ENCODE results near the gene SLC1A3.
"Not testable (repeated sequence)": the region's sequence is repeated elsewhere in the genome, so short reads cannot be mapped to it uniquely, and the experiment has no call there.

The SLC1A3 gene

DNA sequence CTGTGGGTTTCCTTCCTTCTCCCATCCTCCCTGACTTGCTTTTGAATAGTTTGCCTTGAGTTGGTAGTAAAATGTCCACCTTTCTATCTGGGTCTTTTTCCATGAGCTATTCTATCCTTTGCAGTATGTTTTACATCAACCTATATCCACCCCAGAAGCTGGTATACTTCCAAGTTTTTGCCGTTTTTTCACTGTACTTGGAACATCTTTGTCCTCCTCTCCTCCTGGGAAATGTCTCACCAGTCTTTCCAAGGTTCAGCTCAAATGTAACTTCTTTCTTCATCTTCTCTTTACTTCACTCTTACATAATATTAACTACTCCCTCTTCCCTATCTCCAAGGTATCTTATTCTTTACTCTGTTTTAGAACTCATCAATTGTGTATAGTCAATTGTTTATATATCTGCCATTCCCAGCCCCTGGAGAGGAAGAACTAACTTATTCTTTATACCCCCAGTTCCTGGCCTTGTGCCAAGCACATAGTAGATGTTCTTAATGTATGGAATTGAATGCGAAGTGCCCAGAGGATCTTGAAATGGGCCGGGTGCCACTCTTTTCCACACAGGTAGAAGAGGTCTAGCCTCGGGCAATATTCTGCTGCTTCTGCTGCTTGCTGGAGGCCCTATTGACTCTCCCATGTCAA is 34.9 kb upstream of the SLC1A3 start:
- no peak overlapping the region for H2BK15ac ChIP-seq (replicated peaks; ENCODE audit: low read depth)
- no peaks in the 10 kb centered on the region for H3K4me1 ChIP-seq (ENCODE audit: control insufficient read depth, low read depth, low read length)
- no peak overlapping the region for H4K5ac ChIP-seq (ENCODE audit: low read length)
- no peak overlapping the region for H2BK5ac ChIP-seq (ENCODE audit: low read length)
- no peak for DNase-seq
- WGBS (ENCODE audit: extremely low coverage, insufficient coverage, low lambda C conversion rate), result no CpG with 5 or more reads among the region's 4 CpGs
- H4K8ac ChIP-seq (ENCODE audit: low read depth, low read length), result no peak overlapping the region
- no peak overlapping the region for H3K9ac ChIP-seq (ENCODE audit: low read length)
- H3K23ac ChIP-seq (ENCODE audit: low read length), result no peak overlapping the region
- H3K79me2 ChIP-seq (ENCODE audit: control insufficient read depth, insufficient read depth, low read length), result no peaks in the 10 kb centered on the region
- H3K56ac ChIP-seq (ENCODE audit: low read length), result no peak overlapping the region
- no peaks in the 10 kb centered on the region for H3K27me3 ChIP-seq (ENCODE audit: insufficient read depth, low read length, poor library complexity)
- no peak overlapping the region for H2BK120ac ChIP-seq (ENCODE audit: low read depth, low read length)
- no peak overlapping the region for H3K27ac ChIP-seq (ENCODE audit: low read depth, low read length)
- no peak overlapping the region for H3K4me2 ChIP-seq (ENCODE audit: low read length)
- H3K36me3 ChIP-seq (ENCODE audit: control insufficient read depth, insufficient read depth, low read length), result no peaks in the 10 kb centered on the region
- no peak overlapping the region for H2AK5ac ChIP-seq (ENCODE audit: low read length)
- no peak overlapping the region for H3K18ac ChIP-seq (ENCODE audit: low read length)
- H3K4me3 ChIP-seq (ENCODE audit: low read length), result no peak overlapping the region
- H3K79me1 ChIP-seq (ENCODE audit: low read length), result no peaks in the 10 kb centered on the region
- H3K4ac ChIP-seq (ENCODE audit: low read depth, low read length), result no peak overlapping the region

GRCh38 chr5:36573438-36573837 is 33.0 kb upstream of the SLC1A3 start:
- Histone ChIP-seq H2BK5ac (ENCODE audit: low read length) (no peak overlapping the region), H3K4me1 (ENCODE audit: control insufficient read depth, low read depth, low read length) (no peaks in the 10 kb centered on the region), H3K27ac (ENCODE audit: low read depth, low read length) (no peak overlapping the region), H2BK15ac (replicated peaks; ENCODE audit: low read depth) (no peak overlapping the region), H3K56ac (ENCODE audit: low read length) (no peak overlapping the region), H3K27me3 (ENCODE audit: insufficient read depth, low read length, poor library complexity) (no peaks in the 10 kb centered on the region), H3K79me1 (ENCODE audit: low read length) (no peaks in the 10 kb centered on the region), H3K4me2 (ENCODE audit: low read length) (no peak overlapping the region), H3K18ac (ENCODE audit: low read length) (no peak overlapping the region), H4K5ac (ENCODE audit: low read length) (no peak overlapping the region), H3K9ac (ENCODE audit: low read length) (no peak overlapping the region), H4K8ac (ENCODE audit: low read depth, low read length) (no peak overlapping the region), H3K4ac (ENCODE audit: low read depth, low read length) (no peak overlapping the region), H3K23ac (ENCODE audit: low read length) (no peak overlapping the region), H3K79me2 (ENCODE audit: control insufficient read depth, insufficient read depth, low read length) (no peaks in the 10 kb centered on the region), H2AK5ac (ENCODE audit: low read length) (no peak overlapping the region), H3K36me3 (ENCODE audit: control insufficient read depth, insufficient read depth, low read length) (no peaks in the 10 kb centered on the region), H2BK120ac (ENCODE audit: low read depth, low read length) (no peak overlapping the region), H3K4me3 (ENCODE audit: low read length) (no peak overlapping the region)
- no CpG with 5 or more reads among the region's 2 CpGs for WGBS (ENCODE audit: extremely low coverage, insufficient coverage, low lambda C conversion rate)
- DNase-seq, result peak; percentile 34

DNA sequence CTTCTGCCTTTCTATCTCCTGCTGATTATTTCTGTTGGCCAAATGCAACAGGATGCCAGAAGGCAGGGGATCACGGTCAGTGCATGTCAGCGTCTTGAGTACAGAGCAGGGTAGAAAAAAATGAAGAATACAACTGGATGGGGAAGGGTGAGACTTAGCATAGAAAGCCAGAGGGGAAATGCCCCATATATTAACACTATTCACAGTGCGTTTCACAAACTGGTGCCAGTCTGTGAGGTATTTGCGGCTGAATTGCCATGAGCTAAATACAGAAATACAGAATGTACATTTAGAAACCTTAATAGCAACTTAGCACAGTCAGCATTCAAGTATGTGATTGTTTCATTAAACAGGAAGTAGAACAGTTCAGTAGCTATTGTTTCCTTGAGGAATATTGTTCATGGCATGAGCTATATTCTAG is 31.0 kb upstream of the SLC1A3 start:
- Histone ChIP-seq H3K23ac (ENCODE audit: low read length) (no peak overlapping the region), H3K36me3 (ENCODE audit: control insufficient read depth, insufficient read depth, low read length) (no peaks in the 10 kb centered on the region), H3K18ac (ENCODE audit: low read length) (no peak overlapping the region), H3K79me2 (ENCODE audit: control insufficient read depth, insufficient read depth, low read length) (no peaks in the 10 kb centered on the region), H4K5ac (ENCODE audit: low read length) (no peak overlapping the region), H3K56ac (ENCODE audit: low read length) (no peak overlapping the region), H2AK5ac (ENCODE audit: low read length) (no peak overlapping the region), H3K27ac (ENCODE audit: low read depth, low read length) (no peak overlapping the region), H3K4me2 (ENCODE audit: low read length) (no peak overlapping the region), H3K4me3 (ENCODE audit: low read length) (no peak overlapping the region), H3K27me3 (ENCODE audit: insufficient read depth, low read length, poor library complexity) (no peaks in the 10 kb centered on the region), H4K8ac (ENCODE audit: low read depth, low read length) (no peak overlapping the region), H3K4ac (ENCODE audit: low read depth, low read length) (no peak overlapping the region), H3K9ac (ENCODE audit: low read length) (no peak overlapping the region), H2BK15ac (replicated peaks; ENCODE audit: low read depth) (no peak overlapping the region), H3K4me1 (ENCODE audit: control insufficient read depth, low read depth, low read length) (no peaks in the 10 kb centered on the region), H2BK120ac (ENCODE audit: low read depth, low read length) (no peak overlapping the region), H3K79me1 (ENCODE audit: low read length) (no peaks in the 10 kb centered on the region), H2BK5ac (ENCODE audit: low read length) (no peak overlapping the region)
- no CpG with 5 or more reads among the region's 4 CpGs for WGBS (ENCODE audit: extremely low coverage, insufficient coverage, low lambda C conversion rate)
- no peak for DNase-seq

DNA sequence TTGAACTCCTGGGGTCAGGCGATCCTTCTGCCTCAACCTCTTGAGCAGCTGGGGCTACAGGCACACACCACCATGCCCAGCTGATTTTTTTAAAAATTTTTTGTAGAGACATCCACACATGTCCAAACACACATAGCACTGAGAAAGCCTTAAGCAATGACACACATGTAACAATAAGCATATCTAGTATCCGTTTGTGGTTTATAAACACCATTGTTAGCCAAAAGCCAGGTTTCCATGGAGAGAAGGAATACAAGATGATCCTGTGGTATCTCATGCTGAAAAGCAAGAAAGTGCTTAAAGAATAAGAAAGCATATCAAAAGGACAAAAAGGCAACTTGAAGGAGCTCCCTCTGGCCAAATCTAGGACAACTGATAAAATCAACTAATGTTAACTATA is 29.7 kb upstream of the SLC1A3 start:
- H3K4ac ChIP-seq (ENCODE audit: low read depth, low read length), result no peak overlapping the region
- no peak overlapping the region for H3K4me3 ChIP-seq (ENCODE audit: low read length)
- H2BK15ac ChIP-seq (replicated peaks; ENCODE audit: low read depth), result no peak overlapping the region
- no peaks in the 10 kb centered on the region for H3K36me3 ChIP-seq (ENCODE audit: control insufficient read depth, insufficient read depth, low read length)
- H3K56ac ChIP-seq (ENCODE audit: low read length), result no peak overlapping the region
- no peak overlapping the region for H4K5ac ChIP-seq (ENCODE audit: low read length)
- no peaks in the 10 kb centered on the region for H3K79me1 ChIP-seq (ENCODE audit: low read length)
- no peak overlapping the region for H3K23ac ChIP-seq (ENCODE audit: low read length)
- DNase-seq, result no peak
- no peak overlapping the region for H2BK5ac ChIP-seq (ENCODE audit: low read length)
- no peaks in the 10 kb centered on the region for H3K27me3 ChIP-seq (ENCODE audit: insufficient read depth, low read length, poor library complexity)
- no peak overlapping the region for H2BK120ac ChIP-seq (ENCODE audit: low read depth, low read length)
- H2AK5ac ChIP-seq (ENCODE audit: low read length), result no peak overlapping the region
- H3K4me2 ChIP-seq (ENCODE audit: low read length), result no peak overlapping the region
- no peaks in the 10 kb centered on the region for H3K79me2 ChIP-seq (ENCODE audit: control insufficient read depth, insufficient read depth, low read length)
- no peak overlapping the region for H4K8ac ChIP-seq (ENCODE audit: low read depth, low read length)
- H3K27ac ChIP-seq (ENCODE audit: low read depth, low read length), result no peak overlapping the region
- WGBS (ENCODE audit: extremely low coverage, insufficient coverage, low lambda C conversion rate), result no CpG with 5 or more reads among the region's 2 CpGs
- H3K9ac ChIP-seq (ENCODE audit: low read length), result no peak overlapping the region
- H3K18ac ChIP-seq (ENCODE audit: low read length), result no peak overlapping the region
- no peaks in the 10 kb centered on the region for H3K4me1 ChIP-seq (ENCODE audit: control insufficient read depth, low read depth, low read length)

DNA sequence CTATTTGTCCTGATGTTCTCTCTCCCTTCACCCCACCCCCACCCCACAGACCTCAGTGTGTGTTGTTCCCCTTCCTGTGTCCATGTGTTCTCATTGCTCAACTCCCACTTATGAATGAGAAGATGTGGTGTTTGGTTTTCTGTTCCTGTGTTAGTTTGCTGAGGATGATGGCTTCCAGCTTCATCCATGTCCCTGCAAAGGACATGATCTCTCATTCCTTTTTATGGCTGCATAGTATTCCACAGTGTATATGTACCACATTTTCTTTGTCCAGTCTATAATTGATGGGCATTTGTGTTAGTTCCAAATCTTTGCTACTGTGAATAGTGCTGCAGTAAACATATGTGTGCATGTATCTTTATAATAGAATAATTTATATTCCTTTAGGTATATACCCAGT is 26.5 kb upstream of the SLC1A3 start:
- not testable (repeated sequence) for H3K4me1 ChIP-seq (ENCODE audit: control insufficient read depth, low read depth, low read length); H3K23ac ChIP-seq (ENCODE audit: low read length); H3K4ac ChIP-seq (ENCODE audit: low read depth, low read length)

GRCh38 chr5:36581070-36581469 is 25.3 kb upstream of the SLC1A3 start:
- H3K36me3 ChIP-seq (ENCODE audit: control insufficient read depth, insufficient read depth, low read length), result no peaks in the 10 kb centered on the region
- no peaks in the 10 kb centered on the region for H3K79me1 ChIP-seq (ENCODE audit: low read length)
- H3K27me3 ChIP-seq (ENCODE audit: insufficient read depth, low read length, poor library complexity), result no peaks in the 10 kb centered on the region
- H3K18ac ChIP-seq (ENCODE audit: low read length), result no peak overlapping the region
- H2AK5ac ChIP-seq (ENCODE audit: low read length), result no peak overlapping the region
- no peak for DNase-seq
- no peak overlapping the region for H2BK15ac ChIP-seq (replicated peaks; ENCODE audit: low read depth)
- H3K23ac ChIP-seq (ENCODE audit: low read length), result no peak overlapping the region
- no peak overlapping the region for H2BK120ac ChIP-seq (ENCODE audit: low read depth, low read length)
- H3K4me2 ChIP-seq (ENCODE audit: low read length), result no peak overlapping the region
- H3K4me1 ChIP-seq (ENCODE audit: control insufficient read depth, low read depth, low read length), result no peaks in the 10 kb centered on the region
- no peak overlapping the region for H3K27ac ChIP-seq (ENCODE audit: low read depth, low read length)
- no peaks in the 10 kb centered on the region for H3K79me2 ChIP-seq (ENCODE audit: control insufficient read depth, insufficient read depth, low read length)
- H3K4me3 ChIP-seq (ENCODE audit: low read length), result no peak overlapping the region
- no peak overlapping the region for H4K5ac ChIP-seq (ENCODE audit: low read length)
- H3K4ac ChIP-seq (ENCODE audit: low read depth, low read length), result no peak overlapping the region
- no peak overlapping the region for H2BK5ac ChIP-seq (ENCODE audit: low read length)
- WGBS (ENCODE audit: extremely low coverage, insufficient coverage, low lambda C conversion rate), result no CpG with 5 or more reads among the region's 3 CpGs
- H4K8ac ChIP-seq (ENCODE audit: low read depth, low read length), result no peak overlapping the region
- H3K9ac ChIP-seq (ENCODE audit: low read length), result no peak overlapping the region
- H3K56ac ChIP-seq (ENCODE audit: low read length), result no peak overlapping the region

More for the DNA sequence above, 26.5 kb upstream of the SLC1A3 start:
- not testable (repeated sequence) for DNase-seq; H3K79me2 ChIP-seq (ENCODE audit: control insufficient read depth, insufficient read depth, low read length); H3K4me2 ChIP-seq (ENCODE audit: low read length); H3K79me1 ChIP-seq (ENCODE audit: low read length); H3K18ac ChIP-seq (ENCODE audit: low read length); H3K56ac ChIP-seq (ENCODE audit: low read length); H3K27me3 ChIP-seq (ENCODE audit: insufficient read depth, low read length, poor library complexity); H4K8ac ChIP-seq (ENCODE audit: low read depth, low read length); H2BK15ac ChIP-seq (replicated peaks; ENCODE audit: low read depth); H2BK120ac ChIP-seq (ENCODE audit: low read depth, low read length); H3K36me3 ChIP-seq (ENCODE audit: control insufficient read depth, insufficient read depth, low read length); H3K27ac ChIP-seq (ENCODE audit: low read depth, low read length); H3K9ac ChIP-seq (ENCODE audit: low read length); H3K4me3 ChIP-seq (ENCODE audit: low read length); H4K5ac ChIP-seq (ENCODE audit: low read length); H2AK5ac ChIP-seq (ENCODE audit: low read length); H2BK5ac ChIP-seq (ENCODE audit: low read length)
